NB4 (cell line): ENCODE results near the gene FAM161B.

ENCODE experiments used
- MAX ChIP-seq: IDR thresholded peaks from 2 replicates; pipeline ENCODE4 v1.6.1; 2011; ENCODE audit warnings: low read depth, low read length
- MYC ChIP-seq: IDR thresholded peaks from 2 replicates; pipeline ENCODE4 v1.6.1; 2011; ENCODE audit warnings: low read depth, low read length
- POLR2A ChIP-seq: IDR thresholded peaks from 2 replicates; pipeline ENCODE4 v1.6.1; 2011; ENCODE audit warnings: mild to moderate bottlenecking; ENCODE audit not compliant: insufficient read length; ENCODE audit errors: extremely low read depth
- TF ChIP-seq, protein P1 (sequence below): IDR thresholded peaks from one replicate; pipeline ENCODE4 v1.5.1; 2012; ENCODE audit warnings: low read depth, low read length

DNA sequence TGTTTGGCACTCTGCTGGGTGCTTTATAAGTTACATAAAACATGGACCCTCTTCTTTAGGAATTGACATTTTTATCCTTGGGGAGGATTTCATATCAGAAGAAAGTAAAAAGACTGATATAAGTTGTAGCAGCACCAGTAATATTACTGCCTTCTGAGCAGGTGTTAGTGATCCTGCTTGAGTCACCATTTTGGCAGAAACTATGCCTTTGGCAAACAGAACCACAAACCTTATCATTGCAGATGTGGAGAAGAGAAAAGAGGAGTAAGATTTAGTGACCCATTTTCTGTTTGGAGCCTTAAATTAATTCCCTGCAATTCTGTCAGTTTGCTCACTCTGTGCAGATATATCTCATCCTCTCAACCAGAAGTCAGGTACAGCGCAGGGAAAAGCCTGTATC, 40.2 kb downstream of the FAM161B start:
- TF ChIP-seq, protein P1, sequence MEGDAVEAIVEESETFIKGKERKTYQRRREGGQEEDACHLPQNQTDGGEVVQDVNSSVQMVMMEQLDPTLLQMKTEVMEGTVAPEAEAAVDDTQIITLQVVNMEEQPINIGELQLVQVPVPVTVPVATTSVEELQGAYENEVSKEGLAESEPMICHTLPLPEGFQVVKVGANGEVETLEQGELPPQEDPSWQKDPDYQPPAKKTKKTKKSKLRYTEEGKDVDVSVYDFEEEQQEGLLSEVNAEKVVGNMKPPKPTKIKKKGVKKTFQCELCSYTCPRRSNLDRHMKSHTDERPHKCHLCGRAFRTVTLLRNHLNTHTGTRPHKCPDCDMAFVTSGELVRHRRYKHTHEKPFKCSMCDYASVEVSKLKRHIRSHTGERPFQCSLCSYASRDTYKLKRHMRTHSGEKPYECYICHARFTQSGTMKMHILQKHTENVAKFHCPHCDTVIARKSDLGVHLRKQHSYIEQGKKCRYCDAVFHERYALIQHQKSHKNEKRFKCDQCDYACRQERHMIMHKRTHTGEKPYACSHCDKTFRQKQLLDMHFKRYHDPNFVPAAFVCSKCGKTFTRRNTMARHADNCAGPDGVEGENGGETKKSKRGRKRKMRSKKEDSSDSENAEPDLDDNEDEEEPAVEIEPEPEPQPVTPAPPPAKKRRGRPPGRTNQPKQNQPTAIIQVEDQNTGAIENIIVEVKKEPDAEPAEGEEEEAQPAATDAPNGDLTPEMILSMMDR: no peak
- TF ChIP-seq POLR2A: no peak
- TF ChIP-seq MAX: no peak
- TF ChIP-seq MYC: no peak
